Neutrophil (primary cell): ENCODE data around the gene PROM1.
A peak's percentile ranks its signal among the peaks of the same experiment; 100 is the strongest.

Experiments
- H3K27ac ChIP-seq: fragments of 200-600 bp; sonication (generic); 2 replicates; pipeline ENCODE4 v1.5.1; 2016; ENCODE audit warnings: mild to moderate bottlenecking, moderate library complexity
- H3K27me3 ChIP-seq: fragments of 200-600 bp; sonication (generic); 2 replicates; pipeline ENCODE4 v1.6.0; 2016; ENCODE audit warnings: mild to moderate bottlenecking
- H3K36me3 ChIP-seq: fragments of 200-600 bp; sonication (generic); 2 replicates; pipeline ENCODE4 v1.5.1; 2017
- H3K4me1 ChIP-seq, 2 experiments: fragments of 200-600 bp in 1 of 2; sonication (generic) in 1 of 2; 1 replicate in 1 of 2; 2 replicates in 1 of 2; pipeline versions ENCODE4 v1.5.1 to v1.6.1; 2013 to 2016; ENCODE audit warnings: low read depth in 1 of 2, low read length in 1 of 2, mild to moderate bottlenecking in 1 of 2, moderate library complexity in 1 of 2; ENCODE audit not compliant: control insufficient read depth in 1 of 2, insufficient read depth in 1 of 2
- H3K4me3 ChIP-seq, 2 experiments: fragments of 200-600 bp in 1 of 2; sonication (generic) in 1 of 2; 1 replicate in 1 of 2; 2 replicates in 1 of 2; pipeline ENCODE4 v1.5.1; 2013 to 2016; ENCODE audit warnings: low read depth in 1 of 2, low read length in 1 of 2, mild to moderate bottlenecking in 1 of 2, moderate library complexity in 1 of 2
- H3K9me3 ChIP-seq: fragments of 200-600 bp; sonication (generic); 2 replicates; pipeline ENCODE4 v1.5.1; 2016
- TF ChIP-seq, protein P1 (sequence below): fragments of 200-600 bp; sonication (generic); IDR thresholded peaks from 2 replicates; pipeline ENCODE4 v1.5.1; 2016; ENCODE audit warnings: antibody characterized with exemption

PROM1 gene

DNA sequence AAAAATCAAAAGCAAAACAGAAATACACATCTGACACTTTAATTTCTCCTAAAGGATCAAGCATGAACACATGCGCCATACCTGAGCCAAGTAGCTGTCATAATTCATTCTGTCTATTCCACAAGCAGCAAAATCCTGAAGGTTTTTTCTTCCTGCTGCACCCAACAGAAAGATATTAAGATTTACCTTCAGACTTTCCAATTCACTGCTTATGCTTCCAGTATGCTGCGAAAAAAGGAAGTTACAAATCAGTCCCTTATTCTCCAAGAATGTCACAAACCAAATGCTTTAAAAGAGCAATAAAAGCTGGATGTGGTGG is 91.7 kb downstream of the PROM1 start:
- Histone ChIP-seq H3K27me3 (no peaks in the 10 kb centered on the region), H3K4me1 (peaks cover 4 to 10% of the 10 kb centered on the region in 2 experiments), H3K27ac (peak overlapping the region; percentile 21), H3K36me3 (no peaks in the 10 kb centered on the region), H3K4me3 (no peak overlapping the region), H3K9me3 (no peaks in the 10 kb centered on the region)
- TF ChIP-seq, protein P1, sequence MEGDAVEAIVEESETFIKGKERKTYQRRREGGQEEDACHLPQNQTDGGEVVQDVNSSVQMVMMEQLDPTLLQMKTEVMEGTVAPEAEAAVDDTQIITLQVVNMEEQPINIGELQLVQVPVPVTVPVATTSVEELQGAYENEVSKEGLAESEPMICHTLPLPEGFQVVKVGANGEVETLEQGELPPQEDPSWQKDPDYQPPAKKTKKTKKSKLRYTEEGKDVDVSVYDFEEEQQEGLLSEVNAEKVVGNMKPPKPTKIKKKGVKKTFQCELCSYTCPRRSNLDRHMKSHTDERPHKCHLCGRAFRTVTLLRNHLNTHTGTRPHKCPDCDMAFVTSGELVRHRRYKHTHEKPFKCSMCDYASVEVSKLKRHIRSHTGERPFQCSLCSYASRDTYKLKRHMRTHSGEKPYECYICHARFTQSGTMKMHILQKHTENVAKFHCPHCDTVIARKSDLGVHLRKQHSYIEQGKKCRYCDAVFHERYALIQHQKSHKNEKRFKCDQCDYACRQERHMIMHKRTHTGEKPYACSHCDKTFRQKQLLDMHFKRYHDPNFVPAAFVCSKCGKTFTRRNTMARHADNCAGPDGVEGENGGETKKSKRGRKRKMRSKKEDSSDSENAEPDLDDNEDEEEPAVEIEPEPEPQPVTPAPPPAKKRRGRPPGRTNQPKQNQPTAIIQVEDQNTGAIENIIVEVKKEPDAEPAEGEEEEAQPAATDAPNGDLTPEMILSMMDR, result no peak

DNA sequence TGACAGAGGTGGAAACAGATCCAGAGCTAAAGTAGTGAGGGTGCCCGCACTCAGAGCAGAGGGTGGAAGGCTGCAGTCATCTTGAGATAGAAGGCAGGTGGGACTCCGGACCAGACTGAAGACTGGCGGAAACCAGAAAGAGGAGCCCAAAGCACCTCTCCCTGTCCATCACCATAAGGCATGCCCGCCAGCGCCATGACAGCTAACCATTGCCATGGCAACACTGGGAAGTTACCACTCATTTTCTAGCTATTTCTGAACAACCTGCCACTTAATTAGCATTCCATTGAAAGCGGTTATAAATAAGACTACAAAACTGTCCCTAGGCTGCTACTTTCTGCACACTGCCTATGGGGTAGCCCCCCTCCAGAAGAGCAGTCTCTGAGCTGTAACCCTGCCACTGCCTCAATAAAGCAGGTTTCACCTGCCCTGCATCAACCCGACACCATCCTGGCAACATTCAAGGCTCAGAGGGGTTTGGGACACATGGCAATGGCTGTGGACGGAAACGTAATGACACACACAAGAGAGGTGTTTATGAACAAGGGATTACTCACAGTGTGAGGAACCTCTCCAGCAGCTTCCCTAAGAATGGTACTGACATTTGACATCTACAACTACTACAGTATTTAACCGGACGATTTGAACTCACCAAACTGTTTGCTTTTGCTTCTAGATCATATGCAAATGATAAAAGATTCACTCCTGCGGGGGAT is 93.1 kb downstream of the PROM1 start:
- H3K9me3 ChIP-seq, result no peaks in the 10 kb centered on the region
- TF ChIP-seq, protein P1, result no peak
- H3K36me3 ChIP-seq, result no peaks in the 10 kb centered on the region
- H3K27ac ChIP-seq, result no peak overlapping the region
- peaks cover 4 to 10% of the 10 kb centered on the region in 2 experiments for H3K4me1 ChIP-seq
- no peaks in the 10 kb centered on the region for H3K27me3 ChIP-seq
- no peak overlapping the region for H3K4me3 ChIP-seq

DNA sequence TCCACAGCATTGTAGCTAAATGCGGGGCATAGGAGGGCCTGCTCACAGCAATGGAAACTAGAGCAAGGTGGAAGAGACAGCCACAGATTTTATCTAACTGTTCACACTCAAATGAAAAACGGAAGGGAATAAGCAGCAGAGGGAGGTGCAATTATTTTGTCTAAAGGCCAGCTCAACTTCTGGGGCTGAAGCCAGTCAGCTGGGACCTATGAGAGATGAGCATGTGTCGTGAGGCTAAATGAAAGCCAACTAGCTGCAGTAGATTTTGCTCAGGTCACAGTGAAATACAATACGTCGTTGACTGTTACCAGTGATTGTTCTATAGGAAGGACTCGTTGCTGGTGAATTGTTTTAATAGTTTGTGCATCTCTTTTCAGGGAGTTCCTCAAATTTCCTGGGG is 94.4 kb downstream of the PROM1 start:
- no peak overlapping the region for H3K27ac ChIP-seq
- H3K9me3 ChIP-seq, result no peaks in the 10 kb centered on the region
- no peaks in the 10 kb centered on the region for H3K36me3 ChIP-seq
- H3K27me3 ChIP-seq, result no peaks in the 10 kb centered on the region
- H3K4me1 ChIP-seq, result peaks cover 4 to 10% of the 10 kb centered on the region in 2 experiments
- no peak overlapping the region for H3K4me3 ChIP-seq
- TF ChIP-seq, protein P1, result no peak

DNA sequence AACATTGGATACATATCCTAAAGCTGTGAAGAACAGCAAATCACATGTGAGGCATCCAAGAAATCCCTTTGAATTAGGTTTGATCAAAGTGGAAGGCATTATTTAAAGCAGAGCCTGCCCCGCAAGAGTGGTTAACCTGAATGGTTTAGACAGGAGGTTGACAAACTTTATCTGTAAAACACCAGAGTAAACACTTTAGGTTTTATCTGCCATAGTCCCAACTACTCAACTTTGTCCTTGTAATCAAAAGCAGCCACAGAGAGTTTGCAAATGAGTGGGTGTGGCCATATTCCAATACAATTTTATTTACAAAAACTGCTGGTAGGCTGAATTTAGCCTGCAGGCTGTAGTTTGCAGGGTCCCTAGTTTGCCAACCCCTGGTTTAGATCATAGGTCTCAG is 95.6 kb downstream of the PROM1 start:
- TF ChIP-seq, protein P1, result no peak
- Histone ChIP-seq H3K27me3 (no peaks in the 10 kb centered on the region), H3K36me3 (no peaks in the 10 kb centered on the region), H3K4me1 (peaks cover 4 to 10% of the 10 kb centered on the region in 2 experiments), H3K4me3 (no peak overlapping the region), H3K9me3 (no peaks in the 10 kb centered on the region), H3K27ac (no peak overlapping the region)

DNA sequence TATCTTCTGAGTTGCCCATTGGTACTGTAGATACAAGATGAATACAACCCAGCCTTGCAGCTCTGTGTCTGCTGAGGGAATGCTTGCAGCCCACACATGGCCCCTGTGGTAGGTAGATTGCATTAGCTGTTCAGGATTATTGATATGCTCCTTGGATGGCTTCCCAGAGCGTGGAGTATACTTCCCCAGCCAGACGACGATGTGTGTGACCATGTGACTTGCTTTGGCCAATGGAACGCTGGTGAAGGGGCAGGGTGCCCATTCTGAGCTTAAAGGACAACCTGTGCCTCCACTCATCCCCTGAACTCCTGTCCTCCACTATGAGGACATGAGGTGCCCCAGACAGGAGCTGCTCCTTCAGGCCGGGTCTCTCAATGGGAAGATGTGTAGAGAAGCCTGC is 96.9 kb downstream of the PROM1 start:
- no peak overlapping the region for H3K4me3 ChIP-seq
- H3K36me3 ChIP-seq, result no peaks in the 10 kb centered on the region
- no peaks in the 10 kb centered on the region for H3K27me3 ChIP-seq
- H3K4me1 ChIP-seq, result peaks cover 2 to 6% of the 10 kb centered on the region in 2 experiments
- TF ChIP-seq, protein P1, result no peak
- H3K9me3 ChIP-seq, result no peaks in the 10 kb centered on the region
- no peak overlapping the region for H3K27ac ChIP-seq
